D721Med (cell line): Measurements from ENCODE around the gene CLSTN2.

ENCODE experiments used
- DNase-seq: peaks from one replicate; pipeline ENCODE4 v3.0.0; 2011; ENCODE audit warnings: low spot score; ENCODE audit not compliant: insufficient read length
- FAIRE-seq: peaks from 2 replicates; lab custom pipeline; 2011; peaks lifted over from hg19 to GRCh38; lab: Jason Lieb, UNC
- TF ChIP-seq, protein P1 (sequence below): IDR thresholded peaks from 2 replicates; pipeline ENCODE4 v1.5.1; 2012; ENCODE audit warnings: mild to moderate bottlenecking, control low read depth; ENCODE audit not compliant: insufficient read depth; ENCODE audit errors: missing control alignments

Gene CLSTN2

DNA sequence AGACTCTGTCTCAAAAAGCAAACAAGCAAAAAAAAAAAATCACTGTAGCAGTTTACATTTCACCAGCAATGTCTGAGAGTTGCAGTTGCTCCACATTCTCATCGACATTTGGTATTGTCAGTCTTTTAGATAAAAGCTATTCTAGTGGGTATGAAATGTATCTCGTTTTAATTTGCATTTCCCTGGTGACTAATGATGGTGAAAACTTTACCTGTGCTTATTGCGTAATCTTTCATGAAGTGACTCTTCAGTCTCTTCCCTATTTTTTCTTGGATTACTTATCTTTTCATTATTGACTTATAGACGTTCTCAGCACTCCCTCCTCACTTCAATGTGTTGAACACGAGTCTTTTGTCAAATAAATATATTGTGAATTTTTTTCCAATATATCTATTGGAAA is 37.2 kb upstream of the CLSTN2 start:
- no peak for DNase-seq
- no peak for FAIRE-seq
- TF ChIP-seq, protein P1, sequence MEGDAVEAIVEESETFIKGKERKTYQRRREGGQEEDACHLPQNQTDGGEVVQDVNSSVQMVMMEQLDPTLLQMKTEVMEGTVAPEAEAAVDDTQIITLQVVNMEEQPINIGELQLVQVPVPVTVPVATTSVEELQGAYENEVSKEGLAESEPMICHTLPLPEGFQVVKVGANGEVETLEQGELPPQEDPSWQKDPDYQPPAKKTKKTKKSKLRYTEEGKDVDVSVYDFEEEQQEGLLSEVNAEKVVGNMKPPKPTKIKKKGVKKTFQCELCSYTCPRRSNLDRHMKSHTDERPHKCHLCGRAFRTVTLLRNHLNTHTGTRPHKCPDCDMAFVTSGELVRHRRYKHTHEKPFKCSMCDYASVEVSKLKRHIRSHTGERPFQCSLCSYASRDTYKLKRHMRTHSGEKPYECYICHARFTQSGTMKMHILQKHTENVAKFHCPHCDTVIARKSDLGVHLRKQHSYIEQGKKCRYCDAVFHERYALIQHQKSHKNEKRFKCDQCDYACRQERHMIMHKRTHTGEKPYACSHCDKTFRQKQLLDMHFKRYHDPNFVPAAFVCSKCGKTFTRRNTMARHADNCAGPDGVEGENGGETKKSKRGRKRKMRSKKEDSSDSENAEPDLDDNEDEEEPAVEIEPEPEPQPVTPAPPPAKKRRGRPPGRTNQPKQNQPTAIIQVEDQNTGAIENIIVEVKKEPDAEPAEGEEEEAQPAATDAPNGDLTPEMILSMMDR, result no peak

DNA sequence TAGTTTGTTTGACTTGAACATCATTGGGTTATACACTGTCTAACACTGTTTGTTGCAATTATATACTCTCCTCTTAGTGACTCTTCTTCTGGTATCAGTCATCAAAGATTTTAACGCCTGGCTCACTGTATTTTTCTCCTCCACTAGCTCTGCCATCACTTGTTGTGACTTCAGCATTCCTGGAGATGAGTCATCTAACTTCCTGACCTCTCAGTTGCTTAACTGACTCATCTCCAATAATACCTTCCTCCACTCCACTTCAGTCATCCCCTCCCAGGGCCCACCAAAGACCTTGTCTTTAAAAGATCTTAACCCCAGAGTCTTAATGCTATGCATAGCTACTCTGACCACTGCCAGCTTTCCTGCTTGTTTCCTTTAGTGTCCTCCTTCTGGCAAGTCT is 28.6 kb upstream of the CLSTN2 start:
- DNase-seq (no peak), FAIRE-seq (no peak)
- TF ChIP-seq, protein P1, result no peak

DNA sequence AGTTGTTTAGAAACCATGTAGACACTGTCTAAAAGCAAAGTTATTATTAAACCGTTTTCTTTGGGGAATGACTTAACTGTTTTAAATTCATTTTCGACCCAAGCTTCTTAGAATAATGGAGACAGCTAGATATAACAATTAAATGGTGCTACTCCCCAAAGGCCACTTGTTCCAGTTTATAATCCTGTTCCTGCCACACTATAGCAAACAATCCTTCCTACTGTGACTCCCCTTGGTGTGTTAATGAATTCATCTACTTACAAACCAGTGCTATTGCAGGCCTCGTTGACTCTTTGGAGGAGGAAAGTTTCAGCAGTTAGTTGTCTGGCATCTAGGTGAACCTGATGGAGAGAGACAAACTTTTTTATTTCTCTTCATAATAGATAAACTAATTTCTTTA is 25.2 kb upstream of the CLSTN2 start:
- FAIRE-seq (no peak), DNase-seq (no peak)
- TF ChIP-seq, protein P1, result no peak

DNA sequence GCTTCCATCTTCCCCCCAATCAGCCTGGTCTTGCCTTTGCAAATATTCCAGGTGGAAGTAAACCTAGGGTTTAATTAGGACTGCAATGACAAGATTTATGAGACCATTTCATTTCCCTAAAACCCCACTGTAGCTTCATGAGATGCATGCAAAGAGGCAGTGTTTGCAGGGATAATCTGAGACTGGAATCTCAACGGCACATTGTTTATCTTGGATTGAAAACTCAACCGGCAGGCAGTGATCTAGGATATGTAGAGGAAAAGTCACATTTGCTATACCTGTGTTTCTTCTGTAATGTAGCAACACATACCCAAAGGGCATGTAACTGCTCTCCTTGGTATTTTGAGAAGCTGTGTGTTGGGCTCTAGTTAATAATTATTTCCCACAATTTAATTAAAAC is 18.7 kb upstream of the CLSTN2 start:
- FAIRE-seq, result no peak
- TF ChIP-seq, protein P1, result no peak
- DNase-seq, result no peak

DNA sequence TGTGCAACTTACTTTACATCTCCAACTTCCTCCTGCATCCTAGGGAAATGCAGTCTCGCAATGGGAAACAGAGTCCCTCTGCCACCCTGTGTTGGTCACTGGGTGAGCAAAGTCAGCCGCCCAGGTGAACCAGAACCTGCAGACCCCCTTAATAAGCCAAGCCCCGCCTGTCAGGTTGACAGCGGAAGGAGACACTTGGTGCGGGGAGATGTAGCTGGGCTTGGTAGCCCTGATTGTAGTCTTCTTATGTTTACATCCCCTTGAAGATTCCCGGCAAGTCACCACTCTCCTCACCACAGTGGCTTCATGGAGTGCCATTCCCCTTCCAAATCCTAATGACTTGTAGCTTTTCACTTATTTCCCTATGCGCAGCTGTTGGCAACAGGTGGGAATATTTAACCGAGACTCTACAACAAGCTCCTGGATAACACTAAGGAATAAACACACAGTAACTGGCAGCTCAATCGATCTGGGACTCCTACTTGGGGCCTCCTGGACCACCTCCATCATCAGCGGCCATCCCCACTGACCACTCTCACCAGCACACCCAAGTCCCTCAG is 17.7 kb upstream of the CLSTN2 start:
- TF ChIP-seq, protein P1, result no peak
- DNase-seq, result no peak
- no peak for FAIRE-seq

DNA sequence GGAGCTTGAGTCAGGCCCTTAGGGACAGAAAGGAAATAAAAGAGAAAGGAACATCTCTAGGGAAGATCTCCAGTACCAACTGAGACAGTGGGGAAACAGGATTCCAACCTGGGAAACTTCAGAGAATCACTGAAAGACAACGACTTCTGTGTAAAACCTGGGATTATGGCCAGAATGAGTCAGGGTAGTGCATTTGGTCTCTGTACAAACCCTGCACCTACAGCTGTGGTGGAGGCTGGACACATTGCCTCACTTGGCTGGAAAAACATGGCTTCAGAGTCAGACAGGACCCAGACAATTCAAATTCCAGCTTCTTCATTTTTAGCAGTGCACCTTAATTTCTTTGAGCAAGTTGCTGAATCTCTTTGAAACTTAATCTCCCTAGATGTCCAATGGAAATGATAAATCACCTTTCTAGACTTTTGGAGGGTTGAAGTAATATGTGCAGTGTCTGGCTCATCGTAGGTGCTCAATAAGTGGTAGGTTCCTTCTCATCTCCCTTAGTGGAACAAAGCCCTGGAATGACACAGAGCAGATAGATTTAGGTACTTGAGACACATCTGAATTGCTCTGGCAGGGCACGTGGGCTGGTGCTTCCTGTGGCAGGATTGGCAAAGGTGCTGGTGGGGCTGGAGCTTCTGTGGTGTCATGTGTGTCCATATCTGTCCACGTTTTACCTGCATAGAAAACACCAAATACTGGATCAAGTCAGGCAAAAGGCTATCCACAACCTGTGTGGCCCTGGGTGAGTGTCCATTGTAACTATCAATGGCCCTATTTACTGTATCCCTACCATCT is 6.1 kb upstream of the CLSTN2 start:
- no peak for DNase-seq
- no peak for FAIRE-seq
- TF ChIP-seq, protein P1, result no peak

DNA sequence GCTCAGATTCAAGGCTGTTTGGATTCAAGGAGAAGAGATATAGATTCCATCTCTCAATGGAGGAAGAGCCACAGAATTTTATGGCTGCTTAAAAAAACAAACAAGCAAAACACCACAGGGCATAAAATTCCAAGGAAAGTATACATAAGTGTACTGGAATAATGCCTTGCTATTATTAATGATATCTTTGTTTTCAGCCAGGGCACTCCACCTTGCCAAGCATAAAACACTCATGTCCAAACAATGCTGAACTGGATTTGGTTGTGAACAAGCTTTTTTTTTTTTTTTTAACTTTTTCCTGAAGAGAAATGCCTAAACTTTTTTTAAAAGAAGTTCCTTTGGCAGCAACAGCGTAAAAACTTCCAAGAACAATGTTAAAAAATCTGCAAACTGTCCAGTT is 4.8 kb upstream of the CLSTN2 start:
- FAIRE-seq (no peak), DNase-seq (no peak)
- TF ChIP-seq, protein P1, result no peak
